CD14-positive monocyte (primary cell): ENCODE measurements around the gene GLCE. TPM values are rescaled to one million over a fixed set of nuclear protein-coding genes. Genes with fewer than 3 reads are reported as not detected.

Source experiments
- DNase-seq, 3 donors: peaks; one replicate each; pipeline ENCODE4 v3.0.0-alpha.2; 2011 to 2022
- H2AFZ ChIP-seq: 2 replicates; pipeline ENCODE4 v1.6.0; 2012; ENCODE audit warnings: mild to moderate bottlenecking, low read depth, low read length, inconsistent platforms; ENCODE audit not compliant: insufficient read depth, poor library complexity, severe bottlenecking
- H3K27ac ChIP-seq, 2 donors: 1 replicate in 1 of 2; 2 replicates in 1 of 2; pipeline ENCODE4 v1.5.1; 2012 to 2013; ENCODE audit warnings: low read length in 2 of 2, control low read depth in 1 of 2, inconsistent platforms in 1 of 2, low read depth in 1 of 2, mild to moderate bottlenecking in 1 of 2
- H3K27me3 ChIP-seq, 2 donors: one replicate each; pipeline versions ENCODE4 v1.6.0 to v1.6.1; 2011 to 2013; ENCODE audit warnings: low read length in 2 of 2; ENCODE audit not compliant: control insufficient read depth in 2 of 2, insufficient read depth in 2 of 2
- H3K36me3 ChIP-seq, 2 donors: replicated peaks in 1 of 2; 1 replicate in 1 of 2; 2 replicates in 1 of 2; pipeline versions ENCODE4 v1.5.1 to v1.6.1; 2012 to 2013; ENCODE audit warnings: low read length in 2 of 2, control low read depth in 1 of 2, inconsistent platforms in 1 of 2, mild to moderate bottlenecking in 1 of 2; ENCODE audit not compliant: insufficient read depth in 2 of 2, control insufficient read depth in 1 of 2
- H3K4me1 ChIP-seq, 2 donors: 1 replicate in 1 of 2; 2 replicates in 1 of 2; pipeline versions ENCODE4 v1.5.1 to v1.6.1; 2012 to 2013; ENCODE audit warnings: low read length in 2 of 2, control low read depth in 1 of 2, inconsistent platforms in 1 of 2, mild to moderate bottlenecking in 1 of 2, moderate library complexity in 1 of 2; ENCODE audit not compliant: insufficient read depth in 2 of 2, control insufficient read depth in 1 of 2
- H3K4me2 ChIP-seq: replicated peaks from 2 replicates; pipeline ENCODE3; 2012; ENCODE audit warnings: low read length, moderate library complexity, mild to moderate bottlenecking; ENCODE audit not compliant: poor library complexity, severe bottlenecking; ENCODE audit errors: extremely low read depth
- H3K4me3 ChIP-seq, 3 experiments: fragments of 200-600 bp in 1 of 3; sonication (generic) in 1 of 3; replicated peaks in 1 of 3; 1 replicate in 2 of 3; 2 replicates in 1 of 3; pipeline ENCODE4 v1.5.1; 2011 to 2013; ENCODE audit warnings: low read length in 3 of 3, mild to moderate bottlenecking in 3 of 3, control low read depth in 2 of 3, low read depth in 2 of 3, inconsistent platforms in 1 of 3, moderate library complexity in 1 of 3
- H3K79me2 ChIP-seq: 2 replicates; pipeline ENCODE4 v1.6.0; 2012; ENCODE audit warnings: mild to moderate bottlenecking, control low read depth, inconsistent platforms, low read length, moderate library complexity; ENCODE audit not compliant: insufficient read depth
- H3K9ac ChIP-seq: 2 replicates; pipeline ENCODE4 v1.6.0; 2017; ENCODE audit warnings: low read length, mild to moderate bottlenecking; ENCODE audit not compliant: insufficient read depth, poor library complexity, severe bottlenecking
- H3K9me3 ChIP-seq, 2 donors: replicated peaks in 1 of 2; 1 replicate in 1 of 2; 2 replicates in 1 of 2; pipeline versions ENCODE4 v1.5.1 to v1.6.1; 2012 to 2013; ENCODE audit warnings: low read length in 2 of 2, control low read depth in 1 of 2; ENCODE audit not compliant: control insufficient read depth in 1 of 2, insufficient read depth in 1 of 2
- H4K20me1 ChIP-seq: 2 replicates; pipeline ENCODE4 v1.6.0; 2012; ENCODE audit warnings: mild to moderate bottlenecking, low read length, control low read depth, moderate library complexity; ENCODE audit not compliant: insufficient read depth
- H3K27ac Mint-ChIP-seq, 7 donors: one replicate each; pipeline ENCODE4 v1.8.0; 2020; ENCODE audit warnings: mild to moderate bottlenecking in 7 of 7, mixed read lengths in 7 of 7, moderate library complexity in 6 of 7, inconsistent platforms in 2 of 7
- H3K27me3 Mint-ChIP-seq, 3 donors: one replicate each; pipeline ENCODE4 v1.8.0; 2021 to 2022; ENCODE audit warnings: low read depth in 3 of 3, mild to moderate bottlenecking in 3 of 3, mixed read lengths in 3 of 3, moderate library complexity in 3 of 3, inconsistent platforms in 1 of 3
- H3K36me3 Mint-ChIP-seq, 2 donors: one replicate each; pipeline ENCODE4 v1.8.0; 2020; ENCODE audit warnings: mixed read lengths in 2 of 2, inconsistent platforms in 1 of 2, mild to moderate bottlenecking in 1 of 2
- H3K4me1 Mint-ChIP-seq: one replicate; pipeline ENCODE4 v1.8.0; 2020; ENCODE audit warnings: mild to moderate bottlenecking, mixed read lengths
- H3K4me3 Mint-ChIP-seq, 2 donors: one replicate each; pipeline ENCODE4 v1.8.0; 2020; ENCODE audit warnings: mild to moderate bottlenecking in 2 of 2, mixed read lengths in 2 of 2, moderate library complexity in 1 of 2
- H3K9me3 Mint-ChIP-seq, 7 donors: one replicate each; pipeline ENCODE4 v1.8.0; 2020 to 2022; ENCODE audit warnings: mixed read lengths in 7 of 7, mild to moderate bottlenecking in 6 of 7, moderate library complexity in 6 of 7, inconsistent platforms in 2 of 7
- CTCF ChIP-seq: fragments of 200-600 bp; IDR thresholded peaks from one replicate; pipeline ENCODE4 v1.8.0; 2022; ENCODE audit warnings: antibody characterized with exemption, mild to moderate bottlenecking
- WGBS: methylation state at CpG from one replicate; pipeline ENCODE4 v1.1.5; 2013; ENCODE audit warnings: missing lambda C conversion rate; ENCODE audit not compliant: insufficient coverage; 5-methylcytosine and 5-hydroxymethylcytosine counted together
- intact Hi-C, 2 donors: fragments of 100-400 bp; cut with micrococcal nuclease; formaldehyde crosslinking; loops; one replicate each; pipeline versions ENCODE4 v1.15.0 to v1.15.1; 2023
- polyA plus RNA-seq, 3 donors: library from polyadenylated mRNA; depleted of rRNA in 1 of 3; unstranded in 2 of 3; stranded (reverse) in 1 of 3; fragments of 300-500 nt in 2 of 3; fragments of >200 nt in 1 of 3; fragmentation: Illumina TruSeq in 2 of 3; gene quantifications; 1 replicate in 2 of 3; 2 replicates in 1 of 3; pipeline ENCODE4 v1.2.3, GENCODE V29; 2012 to 2021

GLCE gene
- polyA plus RNA-seq, 3 donors = 11.0 to 24.3 (median 24.0) TPM

GRCh38 chr15:69200832-69201745, 40.7 kb downstream of the GLCE start:
- peaks cover 0 to 2% (median 0%) of the 10 kb centered on the region in 3 donors for H3K27me3 Mint-ChIP-seq
- Histone ChIP-seq H3K9ac (no peak overlapping the region), H3K36me3 (peaks cover 0 to 10% of the 10 kb centered on the region in 2 donors), H3K9me3 (no peaks in the 10 kb centered on the region), H3K4me3 (no peak overlapping the region), H2AFZ (no peak overlapping the region), H3K27ac (no peak overlapping the region), H4K20me1 (peaks cover 3% of the 10 kb centered on the region), H3K27me3 (no peaks in the 10 kb centered on the region), H3K79me2 (no peaks in the 10 kb centered on the region), H3K4me1 (no peaks in the 10 kb centered on the region), H3K4me2 (no peak overlapping the region)
- intact Hi-C loops = no loop called here
- H3K4me1 Mint-ChIP-seq = no peaks in the 10 kb centered on the region
- no peak for DNase-seq
- no peak overlapping the region for H3K27ac Mint-ChIP-seq
- no peak overlapping the region for H3K4me3 Mint-ChIP-seq
- TF ChIP-seq CTCF = no peak
- H3K36me3 Mint-ChIP-seq = peaks cover 14 to 20% of the 10 kb centered on the region in 2 donors
- H3K9me3 Mint-ChIP-seq = no peaks in the 10 kb centered on the region
- no CpG with 5 or more reads among the region's 1 CpG for WGBS

GRCh38 chr15:69206079-69206478, 45.6 kb downstream of the GLCE start:
- Histone ChIP-seq H3K27me3 (no peaks in the 10 kb centered on the region), H2AFZ (no peak overlapping the region), H3K27ac (no peak overlapping the region), H3K9me3 (no peaks in the 10 kb centered on the region), H3K9ac (no peak overlapping the region), H4K20me1 (peaks cover 3% of the 10 kb centered on the region), H3K79me2 (no peaks in the 10 kb centered on the region), H3K4me2 (no peak overlapping the region), H3K4me3 (no peak overlapping the region), H3K4me1 (no peaks in the 10 kb centered on the region), H3K36me3 (no peaks in the 10 kb centered on the region)
- H3K4me3 Mint-ChIP-seq = no peak overlapping the region
- no peak for TF ChIP-seq CTCF
- peaks cover 0 to 2% (median 0%) of the 10 kb centered on the region in 3 donors for H3K27me3 Mint-ChIP-seq
- intact Hi-C loops = no loop called here
- no peak for DNase-seq
- no peaks in the 10 kb centered on the region for H3K4me1 Mint-ChIP-seq
- peaks cover 0 to 2% (median 0%) of the 10 kb centered on the region in 7 donors for H3K9me3 Mint-ChIP-seq
- H3K27ac Mint-ChIP-seq = no peak overlapping the region
- WGBS = no CpG with 5 or more reads among the region's 1 CpG
- no peaks in the 10 kb centered on the region for H3K36me3 Mint-ChIP-seq
